Hematopoietic multipotent progenitor cell treated with erythropoietin and hydrocortisone succinate and interleukin-3 and kit ligand, for 6 days (in vitro differentiated cells): ENCODE results near the gene VPS39.
A peak's percentile ranks its signal among the peaks of the same experiment; 100 is the strongest.

Source experiments
- DNase-seq: peaks from one replicate; pipeline ENCODE4 v3.0.0-alpha.2; 2015

VPS39 gene

GRCh38 chr15:42157981-42158765, 49.9 kb downstream of the VPS39 start:
- DNase-seq: peak; percentile 47

- DNase-seq: no peak
Measured at GRCh38 chr15:42157381-42157780, 50.7 kb downstream of the VPS39 start.

GRCh38 chr15:42156243-42156922, 51.7 kb downstream of the VPS39 start, which contains the start of gene PLA2G4F:
Gene PLA2G4F, minus strand, starts transcription at chr15:42156636. Its CDS starts 87 bp downstream, at chr15:42156549.
- DNase-seq: no peak

- DNase-seq: no peak
Measured at GRCh38 chr15:42155546-42156242, 52.4 kb downstream of the VPS39 start.

GRCh38 chr15:42154956-42155355, 53.1 kb downstream of the VPS39 start:
- DNase-seq: no peak

GRCh38 chr15:42154212-42154941, 53.7 kb downstream of the VPS39 start:
- no peak for DNase-seq

GRCh38 chr15:42153874-42154211, 54.3 kb downstream of the VPS39 start:
- no peak for DNase-seq

GRCh38 chr15:42152921-42153698, 55.0 kb downstream of the VPS39 start:
- no peak for DNase-seq

GRCh38 chr15:42152196-42152920, 55.7 kb downstream of the VPS39 start:
- peak; percentile 13 for DNase-seq

- no peak for DNase-seq
Measured at GRCh38 chr15:42151736-42152135, 56.4 kb downstream of the VPS39 start.

GRCh38 chr15:42151141-42151561, 57.0 kb downstream of the VPS39 start:
- DNase-seq: no peak

- DNase-seq: no peak
Measured at GRCh38 chr15:42150219-42150970, 57.7 kb downstream of the VPS39 start.

GRCh38 chr15:42149493-42150218, 58.4 kb downstream of the VPS39 start:
- DNase-seq: no peak

GRCh38 chr15:42148808-42149492, 59.2 kb downstream of the VPS39 start:
- DNase-seq: no peak

- no peak for DNase-seq
Measured at GRCh38 chr15:42147431-42147735, 60.7 kb downstream of the VPS39 start.

- DNase-seq: no peak
Measured at GRCh38 chr15:42146551-42147430, 61.3 kb downstream of the VPS39 start.

GRCh38 chr15:42145546-42146455, 62.3 kb downstream of the VPS39 start:
- no peak for DNase-seq
